Measurements from ENCODE around the gene SCN1B.

SCN1B gene

GRCh38 chr19:34985249-34986022 lies 44.8 kb upstream of the SCN1B start:
- TF ChIP-seq USF1 (IDR thresholded peaks at IDR 0.05) (no peak), NFIC (IDR thresholded peaks at IDR 0.05) (no peak), RAD21 (IDR thresholded peaks at IDR 0.05; ENCODE audit: low read depth) (no peak), EGR1 (IDR thresholded peaks at IDR 0.05) (no peak), MAX (IDR thresholded peaks at IDR 0.05) (no peak), ZBTB7A (IDR thresholded peaks at IDR 0.05; ENCODE audit: low read depth) (no peak), REST (IDR thresholded peaks at IDR 0.05; ENCODE audit: low read depth) (no peak), EP300 (IDR thresholded peaks at IDR 0.05; ENCODE audit: borderline replicate concordance) (no peak), TEAD4 (IDR thresholded peaks at IDR 0.05) (no peak), CEBPB (IDR thresholded peaks at IDR 0.05) (no peak), TCF12 (IDR thresholded peaks at IDR 0.05; ENCODE audit: low read depth) (no peak), YY1 (IDR thresholded peaks at IDR 0.05; ENCODE audit: low read depth) (no peak), CREB1 (IDR thresholded peaks at IDR 0.05; ENCODE audit: low read depth) (no peak), FOXM1 (IDR thresholded peaks at IDR 0.05; ENCODE audit: borderline replicate concordance, low read depth) (no peak), TAF1 (IDR thresholded peaks at IDR 0.05; ENCODE audit: low read depth) (no peak)

- TF ChIP-seq FOXM1 (IDR thresholded peaks at IDR 0.05; ENCODE audit: borderline replicate concordance, low read depth) (no peak), YY1 (IDR thresholded peaks at IDR 0.05; ENCODE audit: low read depth) (no peak), RAD21 (IDR thresholded peaks at IDR 0.05; ENCODE audit: low read depth) (no peak), NFIC (IDR thresholded peaks at IDR 0.05) (no peak), ZBTB7A (IDR thresholded peaks at IDR 0.05; ENCODE audit: low read depth) (no peak), REST (IDR thresholded peaks at IDR 0.05; ENCODE audit: low read depth) (no peak), USF1 (IDR thresholded peaks at IDR 0.05) (no peak), CREB1 (IDR thresholded peaks at IDR 0.05; ENCODE audit: low read depth) (no peak), EGR1 (IDR thresholded peaks at IDR 0.05) (no peak), TAF1 (IDR thresholded peaks at IDR 0.05; ENCODE audit: low read depth) (no peak), TEAD4 (IDR thresholded peaks at IDR 0.05) (no peak), CEBPB (IDR thresholded peaks at IDR 0.05) (no peak), MAX (IDR thresholded peaks at IDR 0.05) (no peak), EP300 (IDR thresholded peaks at IDR 0.05; ENCODE audit: borderline replicate concordance) (no peak), TCF12 (IDR thresholded peaks at IDR 0.05; ENCODE audit: low read depth) (no peak)
These were observed 42.2 kb upstream of the SCN1B start for GRCh38 chr19:34988119-34988518.

- no peak for TF ChIP-seq TAF1 (IDR thresholded peaks at IDR 0.05; ENCODE audit: low read depth)
- no peak for TF ChIP-seq YY1 (IDR thresholded peaks at IDR 0.05; ENCODE audit: low read depth)
- no peak for TF ChIP-seq FOXM1 (IDR thresholded peaks at IDR 0.05; ENCODE audit: borderline replicate concordance, low read depth)
These were observed 41.0 kb upstream of the SCN1B start for GRCh38 chr19:34989298-34989697.

- TF ChIP-seq NFIC (IDR thresholded peaks at IDR 0.05) = no peak
These were observed 39.6 kb upstream of the SCN1B start for GRCh38 chr19:34990578-34991192.

GRCh38 chr19:34991542-34992333 lies 38.5 kb upstream of the SCN1B start:
- TF ChIP-seq EGR1 (IDR thresholded peaks at IDR 0.05) = no peak
- no peak for TF ChIP-seq YY1 (IDR thresholded peaks at IDR 0.05; ENCODE audit: low read depth)
- no peak for TF ChIP-seq MAX (IDR thresholded peaks at IDR 0.05)
- TF ChIP-seq TCF12 (IDR thresholded peaks at IDR 0.05; ENCODE audit: low read depth) = no peak

All from Ishikawa (cell line).